Endothelial cell of umbilical vein (primary cell): ENCODE measurements around the gene A1BG.

Experiments used
- POLR2A ChIP-seq: IDR thresholded peaks from 2 replicates; pipeline ENCODE4 v1.6.1; 2012; ENCODE audit warnings: low read depth, mild to moderate bottlenecking, control low read depth, low read length
- POLR2AphosphoS5 ChIP-seq: IDR thresholded peaks from 2 replicates; pipeline ENCODE4 v1.6.1; 2012; ENCODE audit warnings: low read depth, mild to moderate bottlenecking, control low read depth, low read length, moderate library complexity; ENCODE audit not compliant: insufficient read depth
- TF ChIP-seq, protein P1 (sequence below), 2 donors: IDR thresholded peaks; 1 replicate in 1 of 2; 2 replicates in 1 of 2; pipeline ENCODE4 v1.5.1; 2011; ENCODE audit warnings: low read length in 2 of 2, mild to moderate bottlenecking in 2 of 2, moderate library complexity in 2 of 2, control low read depth in 1 of 2, inconsistent platforms in 1 of 2, low read depth in 1 of 2; ENCODE audit not compliant: insufficient read depth in 1 of 2; ENCODE audit errors: extremely low read depth in 1 of 2
- TF ChIP-seq, protein P2 (sequence below): IDR thresholded peaks from 2 replicates; pipeline ENCODE4 v1.6.1; 2011; ENCODE audit not compliant: insufficient read depth, insufficient read length

- TF ChIP-seq POLR2AphosphoS5 (no peak), POLR2A (no peak)
- TF ChIP-seq, protein P1, sequence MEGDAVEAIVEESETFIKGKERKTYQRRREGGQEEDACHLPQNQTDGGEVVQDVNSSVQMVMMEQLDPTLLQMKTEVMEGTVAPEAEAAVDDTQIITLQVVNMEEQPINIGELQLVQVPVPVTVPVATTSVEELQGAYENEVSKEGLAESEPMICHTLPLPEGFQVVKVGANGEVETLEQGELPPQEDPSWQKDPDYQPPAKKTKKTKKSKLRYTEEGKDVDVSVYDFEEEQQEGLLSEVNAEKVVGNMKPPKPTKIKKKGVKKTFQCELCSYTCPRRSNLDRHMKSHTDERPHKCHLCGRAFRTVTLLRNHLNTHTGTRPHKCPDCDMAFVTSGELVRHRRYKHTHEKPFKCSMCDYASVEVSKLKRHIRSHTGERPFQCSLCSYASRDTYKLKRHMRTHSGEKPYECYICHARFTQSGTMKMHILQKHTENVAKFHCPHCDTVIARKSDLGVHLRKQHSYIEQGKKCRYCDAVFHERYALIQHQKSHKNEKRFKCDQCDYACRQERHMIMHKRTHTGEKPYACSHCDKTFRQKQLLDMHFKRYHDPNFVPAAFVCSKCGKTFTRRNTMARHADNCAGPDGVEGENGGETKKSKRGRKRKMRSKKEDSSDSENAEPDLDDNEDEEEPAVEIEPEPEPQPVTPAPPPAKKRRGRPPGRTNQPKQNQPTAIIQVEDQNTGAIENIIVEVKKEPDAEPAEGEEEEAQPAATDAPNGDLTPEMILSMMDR (IDR thresholded peaks at IDR 0.05; ENCODE audit: extremely low read depth in 1 of 2, insufficient read depth in 1 of 2, low read depth in 1 of 2, low read length in 2 of 2) = no peak
- TF ChIP-seq, protein P2, sequence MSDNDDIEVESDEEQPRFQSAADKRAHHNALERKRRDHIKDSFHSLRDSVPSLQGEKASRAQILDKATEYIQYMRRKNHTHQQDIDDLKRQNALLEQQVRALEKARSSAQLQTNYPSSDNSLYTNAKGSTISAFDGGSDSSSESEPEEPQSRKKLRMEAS = no peak
Measured at GRCh38 chr19:58353717-58354477, 605 bp upstream of the A1BG start.
